Caco-2 (cell line): ENCODE data around the gene SLC39A11. TPM values are rescaled to one million over a fixed set of nuclear protein-coding genes. Genes with fewer than 3 reads are reported as not detected.
A peak's percentile ranks its signal among the peaks of the same experiment; 100 is the strongest.

Experiments
- BruUV-seq: library from RNA; stranded (reverse); fragments of 400-500 nt; replicated peaks from 2 replicates; lab custom pipeline; 2021; lab: Mats Ljungman, UMichigan
- CTCF ChIA-PET: fragments of 300-600 bp; sonication (Branson Sonifier 250); formaldehyde crosslinking; loops from one replicate; lab custom pipeline; 2022; ENCODE audit warnings: antibody characterized with exemption; lab: Charles Lee
- POLR2A ChIA-PET: fragments of 300-600 bp; sonication (Branson Sonifier 250); formaldehyde crosslinking; loops from one replicate; lab custom pipeline; 2022; ENCODE audit warnings: antibody characterized with exemption; lab: Charles Lee
- DNase-seq, 2 experiments: peaks; one replicate each; pipeline versions ENCODE4 v3.0.0 to v3.0.0-alpha.2; 2020 to 2022
- H3K27me3 ChIP-seq: replicated peaks from 2 replicates; pipeline ENCODE4 v1.6.0; 2011; ENCODE audit warnings: low read length; ENCODE audit not compliant: control insufficient read depth, insufficient read depth
- H3K36me3 ChIP-seq: 2 replicates; pipeline ENCODE4 v1.5.1; 2011; ENCODE audit warnings: low read length; ENCODE audit not compliant: control insufficient read depth, insufficient read depth
- H3K4me1 ChIP-seq: fragments of 250-450 bp; sonication (Bioruptor Pico); 2 replicates; pipeline ENCODE4 v1.5.1; 2020; ENCODE audit warnings: mild to moderate bottlenecking
- H3K4me3 ChIP-seq: 2 replicates; pipeline ENCODE4 v1.5.1; 2011; ENCODE audit warnings: low read depth, mild to moderate bottlenecking, control low read depth, low read length
- H3K9me3 ChIP-seq: fragments of 250-450 bp; sonication (Bioruptor Pico); 2 replicates; pipeline ENCODE4 v1.5.1; 2020; ENCODE audit warnings: mild to moderate bottlenecking, moderate library complexity
- H3K27ac Mint-ChIP-seq: one replicate; pipeline ENCODE4 v1.8.0; 2022; ENCODE audit warnings: mixed read lengths; ENCODE audit not compliant: unreplicated experiment
- H3K27me3 Mint-ChIP-seq: one replicate; pipeline ENCODE4 v1.8.0; 2022; ENCODE audit warnings: mixed read lengths; ENCODE audit not compliant: insufficient read depth, unreplicated experiment
- H3K36me3 Mint-ChIP-seq: one replicate; pipeline ENCODE4 v1.8.0; 2022; ENCODE audit warnings: mild to moderate bottlenecking, mixed read lengths; ENCODE audit not compliant: insufficient read depth, unreplicated experiment
- H3K4me1 Mint-ChIP-seq: one replicate; pipeline ENCODE4 v1.8.0; 2022; ENCODE audit warnings: low read depth, mixed read lengths; ENCODE audit not compliant: unreplicated experiment
- H3K4me3 Mint-ChIP-seq: one replicate; pipeline ENCODE4 v1.8.0; 2022; ENCODE audit warnings: mild to moderate bottlenecking, moderate library complexity, mixed read lengths; ENCODE audit not compliant: unreplicated experiment
- H3K9me3 Mint-ChIP-seq: one replicate; pipeline ENCODE4 v1.8.0; 2022; ENCODE audit warnings: mixed read lengths; ENCODE audit not compliant: unreplicated experiment
- intact Hi-C: fragments of 100-400 bp; cut with micrococcal nuclease; formaldehyde crosslinking; loops from one replicate; pipeline ENCODE4 v1.10.0; 2022; ENCODE audit not compliant: unreplicated experiment
- total RNA-seq: library from RNA; stranded (reverse); gene quantifications from 2 replicates; pipeline ENCODE4 v1.2.3, GENCODE V29; 2022
- TF ChIP-seq, protein P1 (sequence below), 2 experiments: fragments of 200-600 bp in 1 of 2; IDR thresholded peaks; 1 replicate in 1 of 2; 2 replicates in 1 of 2; pipeline versions ENCODE4 v1.5.1 to v1.8.0; 2011 to 2022; ENCODE audit warnings: antibody characterized with exemption in 1 of 2, control low read depth in 1 of 2, inconsistent platforms in 1 of 2, low read depth in 1 of 2, low read length in 1 of 2, mild to moderate bottlenecking in 1 of 2, moderate library complexity in 1 of 2; ENCODE audit not compliant: insufficient read depth in 1 of 2, severe bottlenecking in 1 of 2, unreplicated experiment in 1 of 2

SLC39A11 gene
- total RNA-seq, 1 experiment from 2014 or later, result 26.4 TPM

DNA sequence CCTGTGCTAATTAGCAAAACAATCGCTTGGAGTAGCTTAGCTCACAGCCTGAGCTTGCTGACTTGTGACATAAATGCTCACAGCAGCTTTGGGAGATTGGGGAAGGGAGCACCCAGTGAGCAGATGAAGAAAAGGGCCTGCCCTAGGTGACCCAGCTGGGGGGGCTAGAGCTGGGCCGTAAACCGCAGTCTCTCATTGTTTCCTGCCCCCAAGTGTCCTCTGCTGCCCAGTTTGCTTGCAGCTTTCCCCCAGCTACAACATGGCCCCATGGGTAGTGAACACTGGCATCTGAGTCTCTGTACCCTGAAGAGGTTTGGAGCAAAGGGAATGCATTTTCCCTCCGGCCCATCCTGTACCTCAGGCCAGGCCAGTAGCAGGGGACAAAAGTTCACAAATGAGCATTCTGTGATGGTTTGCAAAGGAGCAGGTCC is 349.4 kb downstream of the SLC39A11 start:
- no peak overlapping the region for H3K4me3 Mint-ChIP-seq
- TF ChIP-seq, protein P1, sequence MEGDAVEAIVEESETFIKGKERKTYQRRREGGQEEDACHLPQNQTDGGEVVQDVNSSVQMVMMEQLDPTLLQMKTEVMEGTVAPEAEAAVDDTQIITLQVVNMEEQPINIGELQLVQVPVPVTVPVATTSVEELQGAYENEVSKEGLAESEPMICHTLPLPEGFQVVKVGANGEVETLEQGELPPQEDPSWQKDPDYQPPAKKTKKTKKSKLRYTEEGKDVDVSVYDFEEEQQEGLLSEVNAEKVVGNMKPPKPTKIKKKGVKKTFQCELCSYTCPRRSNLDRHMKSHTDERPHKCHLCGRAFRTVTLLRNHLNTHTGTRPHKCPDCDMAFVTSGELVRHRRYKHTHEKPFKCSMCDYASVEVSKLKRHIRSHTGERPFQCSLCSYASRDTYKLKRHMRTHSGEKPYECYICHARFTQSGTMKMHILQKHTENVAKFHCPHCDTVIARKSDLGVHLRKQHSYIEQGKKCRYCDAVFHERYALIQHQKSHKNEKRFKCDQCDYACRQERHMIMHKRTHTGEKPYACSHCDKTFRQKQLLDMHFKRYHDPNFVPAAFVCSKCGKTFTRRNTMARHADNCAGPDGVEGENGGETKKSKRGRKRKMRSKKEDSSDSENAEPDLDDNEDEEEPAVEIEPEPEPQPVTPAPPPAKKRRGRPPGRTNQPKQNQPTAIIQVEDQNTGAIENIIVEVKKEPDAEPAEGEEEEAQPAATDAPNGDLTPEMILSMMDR (IDR thresholded peaks at IDR 0.05; ENCODE audit: insufficient read depth in 1 of 2, low read depth in 1 of 2, low read length in 1 of 2, severe bottlenecking in 1 of 2, unreplicated experiment in 1 of 2), result no peak
- POLR2A ChIA-PET, result no interaction called here
- intact Hi-C loops, result no loop called here
- H3K27ac Mint-ChIP-seq, result no peak overlapping the region
- CTCF ChIA-PET, result no interaction called here
- H3K27me3 Mint-ChIP-seq, result no peaks in the 10 kb centered on the region
- no peaks in the 10 kb centered on the region for H3K36me3 ChIP-seq
- H3K9me3 ChIP-seq, result no peaks in the 10 kb centered on the region
- H3K4me1 Mint-ChIP-seq, result no peaks in the 10 kb centered on the region
- no peak for DNase-seq
- H3K4me3 ChIP-seq, result no peak overlapping the region
- H3K4me1 ChIP-seq, result no peaks in the 10 kb centered on the region
- H3K9me3 Mint-ChIP-seq, result no peaks in the 10 kb centered on the region
- H3K36me3 Mint-ChIP-seq, result no peaks in the 10 kb centered on the region
- no peaks in the 10 kb centered on the region for H3K27me3 ChIP-seq
- BruUV-seq, result no TSS peak

DNA sequence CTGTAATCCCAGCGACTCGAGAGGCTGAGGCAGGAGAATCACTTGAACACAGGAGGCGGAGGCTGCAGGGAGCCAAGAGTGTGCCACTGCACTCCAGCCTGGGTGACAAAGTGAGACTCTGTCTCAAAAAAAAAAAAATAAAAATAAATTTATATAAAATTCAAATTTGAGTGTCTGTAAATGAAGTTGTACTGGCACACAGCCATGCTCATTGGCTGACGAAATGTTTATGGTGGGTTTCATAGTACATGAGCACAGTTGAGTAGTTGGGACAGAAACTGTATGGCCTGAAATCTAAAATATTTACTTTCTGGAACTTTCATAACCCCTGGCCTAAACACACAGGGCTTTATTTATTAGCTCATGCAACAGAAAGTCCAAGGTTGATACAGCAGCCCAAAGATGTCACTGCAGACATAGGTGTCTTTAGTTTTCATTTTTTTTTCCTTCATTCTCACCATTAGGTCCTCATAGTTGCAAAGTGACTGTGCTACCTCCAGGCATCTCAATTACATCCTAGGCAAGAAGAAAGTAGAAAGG is 355.3 kb downstream of the SLC39A11 start:
- no peaks in the 10 kb centered on the region for H3K4me1 ChIP-seq
- Mint-ChIP-seq H3K27me3 (no peaks in the 10 kb centered on the region), H3K36me3 (no peaks in the 10 kb centered on the region), H3K9me3 (no peaks in the 10 kb centered on the region), H3K27ac (no peak overlapping the region), H3K4me1 (no peaks in the 10 kb centered on the region), H3K4me3 (no peak overlapping the region)
- intact Hi-C loops, result no loop called here
- no peak overlapping the region for H3K4me3 ChIP-seq
- ChIA-PET CTCF (no interaction called here), POLR2A (no interaction called here)
- TF ChIP-seq, protein P1 (IDR thresholded peaks at IDR 0.05; ENCODE audit: insufficient read depth in 1 of 2, low read depth in 1 of 2, low read length in 1 of 2, severe bottlenecking in 1 of 2, unreplicated experiment in 1 of 2), result no peak
- BruUV-seq, result no TSS peak
- no peaks in the 10 kb centered on the region for H3K36me3 ChIP-seq
- DNase-seq, result no peak
- H3K27me3 ChIP-seq, result no peaks in the 10 kb centered on the region
- no peaks in the 10 kb centered on the region for H3K9me3 ChIP-seq

DNA sequence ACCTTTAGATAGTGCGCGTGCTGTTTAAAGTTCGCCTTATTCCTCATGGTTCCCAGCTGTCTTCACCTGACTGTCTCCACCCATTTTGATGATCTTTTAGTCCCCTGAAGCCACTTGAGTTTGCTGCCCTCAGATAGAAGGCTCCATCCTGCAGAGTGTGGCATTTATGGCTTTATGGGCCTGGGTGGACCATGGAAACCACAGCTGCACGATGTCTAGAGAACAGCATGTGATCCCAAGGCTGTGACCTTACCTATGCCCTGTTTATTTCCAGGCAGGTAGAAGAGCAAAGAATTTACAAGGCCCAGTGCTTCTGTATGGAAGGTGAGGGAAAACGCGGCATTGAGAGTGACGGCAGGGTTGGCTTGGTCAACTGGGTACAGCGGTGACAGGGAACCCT is 356.9 kb downstream of the SLC39A11 start:
- CTCF ChIA-PET, result interaction anchor here (1.3 kb wide), 1 partner anchor 421 kb away, joined by 3 read pairs; no protein-coding TSS in a partner anchor
- BruUV-seq, result no TSS peak

More for the DNA sequence above, 356.9 kb downstream of the SLC39A11 start:
- no peaks in the 10 kb centered on the region for H3K27me3 Mint-ChIP-seq
- H3K9me3 Mint-ChIP-seq, result no peaks in the 10 kb centered on the region
- H3K27ac Mint-ChIP-seq, result no peak overlapping the region
- H3K4me1 Mint-ChIP-seq, result peaks cover 2% of the 10 kb centered on the region
- no peak overlapping the region for H3K4me3 Mint-ChIP-seq
- TF ChIP-seq, protein P1 (IDR thresholded peaks at IDR 0.05; ENCODE audit: insufficient read depth in 1 of 2, low read depth in 1 of 2, low read length in 1 of 2, severe bottlenecking in 1 of 2, unreplicated experiment in 1 of 2), result no peak
- no peaks in the 10 kb centered on the region for H3K4me1 ChIP-seq
- POLR2A ChIA-PET, result no interaction called here
- H3K27me3 ChIP-seq, result no peaks in the 10 kb centered on the region
- H3K36me3 Mint-ChIP-seq, result no peaks in the 10 kb centered on the region
- DNase-seq, result peak in 1 of 2 experiments; percentile 25
- H3K9me3 ChIP-seq, result no peaks in the 10 kb centered on the region
- no peaks in the 10 kb centered on the region for H3K36me3 ChIP-seq
- H3K4me3 ChIP-seq, result no peak overlapping the region
- intact Hi-C loops, result no loop called here
